Pulmonary artery endothelial cell (primary cell): Measurements from ENCODE around the gene SPATA20. TPM values are rescaled to one million over a fixed set of nuclear protein-coding genes. Genes with fewer than 3 reads are reported as not detected.

Experiments used
- DNase-seq: peaks from one replicate; pipeline ENCODE4 v3.0.0-alpha.2; 2011; ENCODE audit warnings: low read depth, low spot score
- total RNA-seq: library from RNA; depleted of rRNA; stranded (reverse); fragments of >200 nt; gene quantifications from 2 replicates; pipeline ENCODE4 v1.2.3, GENCODE V29; 2014

Gene SPATA20
- total RNA-seq, 1 donor from 2014 or later, result 57.8 TPM

- no peak for DNase-seq
These were observed 7.0 kb upstream of the SPATA20 start for GRCh38 chr17:50539762-50540559.

DNA sequence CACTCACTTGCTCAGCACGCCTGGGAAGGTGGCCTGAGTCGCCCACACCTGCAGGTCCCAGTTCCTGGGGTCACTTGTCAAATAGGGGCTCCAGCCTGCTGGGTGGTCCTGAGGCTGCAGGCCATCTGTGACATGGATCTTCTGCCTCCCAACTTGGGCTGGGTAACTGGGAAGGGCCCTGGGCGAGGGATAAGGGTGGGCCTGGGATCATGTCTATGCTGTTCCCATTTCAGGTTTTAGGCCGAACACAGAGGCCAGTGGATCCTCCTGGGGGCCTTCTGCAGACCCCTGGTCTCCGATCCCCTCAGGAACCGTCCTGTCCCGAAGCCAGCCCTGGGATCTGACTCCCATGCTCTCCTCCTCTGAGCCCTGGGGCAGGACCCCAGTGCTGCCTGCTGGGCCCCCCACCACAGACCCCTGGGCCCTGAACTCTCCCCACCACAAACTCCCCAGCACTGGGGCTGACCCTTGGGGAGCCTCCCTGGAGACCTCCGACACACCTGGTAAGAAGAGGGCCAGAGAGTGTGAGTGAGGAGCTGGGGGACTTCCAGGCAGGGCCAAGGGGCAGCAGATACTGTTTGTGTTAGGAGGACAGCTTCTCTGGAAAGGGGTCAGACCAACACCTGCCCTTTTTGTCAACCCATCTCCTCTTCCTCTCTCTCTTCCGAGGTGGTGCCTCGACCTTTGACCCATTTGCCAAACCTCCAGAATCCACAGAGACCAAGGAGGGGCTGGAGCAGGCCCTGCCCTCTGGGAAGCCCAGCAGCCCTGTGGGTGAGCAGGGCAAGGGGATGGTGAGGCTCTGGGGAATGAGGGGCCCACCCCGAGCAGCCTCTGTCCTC is 6.2 kb upstream of the SPATA20 start:
- no peak for DNase-seq

DNA sequence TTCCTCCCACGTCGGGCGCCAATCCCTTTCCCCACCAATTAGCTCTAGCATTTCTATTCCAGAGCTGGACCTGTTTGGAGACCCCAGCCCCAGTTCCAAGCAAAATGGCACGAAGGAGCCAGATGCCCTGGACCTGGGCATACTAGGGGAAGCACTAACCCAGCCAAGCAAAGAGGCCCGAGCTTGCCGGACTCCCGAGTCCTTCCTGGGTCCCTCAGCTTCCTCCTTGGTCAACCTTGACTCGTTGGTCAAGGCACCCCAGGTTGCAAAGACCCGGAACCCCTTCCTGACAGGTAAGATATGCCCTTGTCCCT is 5.6 kb upstream of the SPATA20 start:
- no peak for DNase-seq

- no peak for DNase-seq
These were observed 5.0 kb upstream of the SPATA20 start for GRCh38 chr17:50541716-50542688.

DNA sequence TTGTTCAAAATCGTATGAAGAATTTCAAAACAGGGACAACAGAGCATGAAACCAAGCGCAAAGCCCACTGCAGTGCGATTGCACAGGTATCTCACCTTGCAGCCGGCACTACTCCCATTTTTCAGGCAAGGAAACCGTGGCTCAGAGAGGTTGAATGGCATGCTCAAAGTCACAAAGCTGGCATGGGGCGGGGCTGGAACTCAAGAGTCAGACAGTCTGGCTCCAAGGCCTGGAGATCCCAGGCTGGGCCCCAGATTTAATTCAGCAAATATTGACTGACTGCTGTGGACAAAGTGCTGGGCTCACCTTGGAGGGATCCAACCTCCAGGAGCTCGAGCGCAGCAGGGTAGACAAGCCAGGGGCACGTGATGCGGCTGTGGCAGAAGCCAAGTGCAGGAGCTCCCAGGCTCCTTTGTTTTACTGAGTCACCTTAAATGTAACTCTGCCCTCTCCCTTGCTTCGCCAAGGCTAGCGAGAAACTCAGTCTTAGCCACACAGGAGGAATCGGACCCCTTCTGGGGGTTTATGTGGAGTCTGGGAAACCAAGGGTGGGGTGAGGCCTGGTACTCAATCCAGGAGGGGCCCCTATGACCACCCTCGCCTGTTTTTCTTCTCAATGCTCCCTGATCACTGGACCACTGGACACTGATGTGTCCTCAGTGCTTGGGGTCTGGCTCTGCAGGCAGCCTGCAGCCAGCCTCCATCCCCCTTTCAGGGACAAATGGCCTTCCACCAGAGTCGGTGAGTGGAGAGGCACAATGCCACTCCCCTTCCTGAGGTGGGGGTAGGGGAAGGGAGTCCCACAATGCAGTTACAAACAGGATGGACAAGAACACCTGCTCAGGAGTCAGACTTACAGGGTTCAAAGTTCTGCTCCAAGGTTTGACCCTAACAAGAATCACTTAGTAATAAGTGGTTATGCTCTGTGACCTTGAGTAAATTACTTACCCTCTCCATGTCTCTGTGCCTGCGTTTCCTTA is 3.9 kb upstream of the SPATA20 start:
- DNase-seq, result no peak

DNA sequence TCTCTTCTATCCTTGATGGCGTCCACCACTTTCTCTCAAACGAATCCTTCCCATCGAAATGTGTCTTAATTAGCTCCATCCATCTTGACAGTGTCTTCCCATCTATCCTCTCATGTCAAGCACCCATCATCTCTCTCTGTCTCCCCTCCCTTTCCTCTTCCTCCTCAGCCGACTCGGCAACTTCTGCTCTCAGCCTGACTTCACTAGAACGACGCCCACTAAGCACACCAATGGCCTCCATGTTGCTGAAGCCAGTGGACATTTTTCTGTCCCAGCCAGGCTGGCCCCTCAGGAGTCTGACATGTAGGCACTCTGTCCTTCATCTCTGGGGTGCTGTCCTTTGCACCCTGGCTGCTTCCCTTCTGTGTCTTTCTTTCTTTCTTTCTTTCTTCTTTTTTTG is 2.5 kb upstream of the SPATA20 start:
- no peak for DNase-seq

DNA sequence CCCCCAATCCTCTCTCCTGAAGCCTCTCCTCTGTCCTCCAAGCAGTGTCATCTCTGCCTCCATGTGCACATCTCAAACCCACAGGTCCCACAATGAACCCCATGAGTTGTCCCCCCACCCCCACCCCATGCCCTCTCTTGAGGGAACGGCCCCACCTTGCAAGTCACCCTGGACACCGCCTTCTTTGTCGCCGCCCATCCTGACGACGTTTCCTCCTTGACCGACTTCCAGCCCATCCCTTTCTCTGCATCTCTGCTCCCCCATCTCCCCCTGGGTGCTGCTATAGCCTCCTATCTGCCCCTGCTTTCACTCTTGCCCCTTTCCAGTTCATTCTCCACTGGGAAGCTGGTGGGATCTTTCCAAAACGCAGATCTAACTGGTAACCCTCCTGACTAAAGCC is 1.7 kb upstream of the SPATA20 start:
- DNase-seq, result no peak

- no peak for DNase-seq
These were observed 306 bp upstream of the SPATA20 start for GRCh38 chr17:50546701-50547034.

GRCh38 chr17:50547736-50548083 is 736 bp downstream of the SPATA20 start:
- no peak for DNase-seq

DNA sequence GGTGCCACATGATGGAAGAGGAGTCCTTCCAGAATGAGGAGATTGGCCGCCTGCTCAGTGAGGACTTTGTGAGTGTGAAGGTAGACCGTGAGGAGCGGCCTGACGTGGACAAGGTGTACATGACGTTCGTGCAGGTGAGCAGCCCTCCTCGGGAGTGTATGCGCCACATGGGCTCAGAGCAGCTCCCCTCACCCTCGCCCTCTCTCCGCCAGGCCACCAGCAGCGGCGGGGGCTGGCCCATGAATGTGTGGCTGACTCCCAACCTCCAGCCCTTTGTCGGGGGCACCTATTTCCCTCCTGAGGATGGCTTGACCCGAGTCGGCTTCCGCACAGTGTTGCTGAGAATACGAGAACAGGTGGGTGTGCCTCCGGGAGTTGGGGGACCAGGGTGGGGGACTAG is 1.9 kb downstream of the SPATA20 start:
- DNase-seq, result no peak

DNA sequence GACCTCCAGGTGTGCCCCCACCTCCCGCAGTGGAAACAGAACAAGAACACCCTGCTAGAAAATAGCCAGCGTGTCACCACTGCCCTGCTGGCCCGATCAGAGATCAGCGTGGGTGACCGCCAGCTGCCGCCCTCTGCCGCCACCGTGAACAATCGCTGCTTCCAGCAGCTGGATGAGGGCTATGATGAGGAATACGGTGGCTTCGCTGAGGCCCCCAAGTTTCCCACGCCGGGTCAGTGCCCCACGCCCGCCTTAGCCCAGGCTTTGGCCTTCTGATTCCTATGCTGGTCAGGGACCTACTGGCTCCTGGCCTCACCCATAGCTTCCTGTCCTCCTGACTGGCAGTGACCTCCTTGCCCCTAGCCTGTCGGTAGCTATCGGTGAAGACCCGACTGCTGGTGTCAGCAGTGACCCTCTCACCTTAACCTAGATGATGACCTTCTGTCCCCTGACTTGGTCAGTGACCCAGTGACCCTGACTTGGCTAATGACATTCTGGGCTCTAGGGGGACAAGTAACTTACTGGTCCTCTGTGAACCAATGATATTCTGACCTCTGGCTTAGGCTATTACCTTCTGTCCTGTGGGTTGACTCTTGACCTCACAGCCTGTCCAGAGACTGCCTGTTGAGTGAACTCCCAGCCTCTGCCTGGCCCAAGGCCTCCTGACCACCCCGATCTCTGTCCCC is 2.4 kb downstream of the SPATA20 start:
- no peak for DNase-seq

DNA sequence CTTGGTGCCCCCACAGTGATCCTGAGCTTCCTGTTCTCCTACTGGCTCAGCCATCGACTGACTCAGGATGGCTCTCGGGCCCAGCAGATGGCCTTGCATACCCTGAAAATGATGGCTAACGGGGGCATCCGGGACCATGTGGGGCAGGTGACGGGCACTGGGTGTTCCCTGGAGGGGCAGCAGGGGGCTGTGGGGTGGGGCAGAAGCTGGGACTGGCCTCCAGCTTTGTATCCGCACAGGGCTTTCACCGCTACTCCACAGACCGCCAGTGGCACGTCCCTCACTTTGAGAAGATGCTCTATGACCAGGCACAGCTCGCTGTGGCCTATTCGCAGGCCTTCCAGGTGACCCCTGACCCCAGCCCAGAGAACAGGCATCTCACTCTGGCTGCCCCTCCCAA is 3.0 kb downstream of the SPATA20 start:
- no peak for DNase-seq

DNA sequence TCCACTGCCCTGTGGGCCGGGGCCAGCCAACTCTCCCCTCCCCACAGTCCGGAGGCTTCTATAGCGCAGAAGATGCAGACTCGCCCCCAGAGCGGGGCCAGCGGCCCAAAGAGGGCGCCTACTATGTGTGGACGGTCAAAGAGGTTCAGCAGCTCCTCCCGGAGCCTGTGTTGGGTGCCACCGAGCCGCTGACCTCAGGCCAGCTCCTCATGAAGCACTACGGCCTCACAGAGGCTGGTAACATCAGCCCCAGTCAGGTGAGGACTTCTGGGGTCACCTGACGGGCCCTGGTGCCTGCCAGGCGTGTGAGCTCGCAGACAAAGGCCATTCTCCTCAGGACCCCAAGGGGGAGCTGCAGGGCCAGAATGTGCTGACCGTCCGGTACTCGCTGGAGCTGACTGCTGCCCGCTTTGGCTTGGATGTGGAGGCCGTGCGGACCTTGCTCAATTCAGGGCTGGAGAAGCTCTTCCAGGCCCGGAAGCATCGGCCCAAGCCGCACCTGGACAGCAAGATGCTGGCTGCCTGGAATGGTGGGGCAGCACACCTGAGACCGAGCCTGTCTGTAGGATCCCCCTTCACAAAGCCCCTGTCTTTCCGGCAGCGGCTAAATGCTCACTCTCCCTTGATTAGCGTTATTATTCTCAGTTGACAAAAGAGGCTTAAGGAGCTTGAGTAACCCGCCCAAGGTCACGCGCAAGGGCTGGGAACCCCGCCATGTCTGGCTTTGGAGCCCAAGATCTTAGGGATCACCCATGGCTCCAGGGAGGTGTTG is 3.9 kb downstream of the SPATA20 start:
- peak; percentile 60 for DNase-seq

GRCh38 chr17:50551433-50551815 is 4.5 kb downstream of the SPATA20 start:
- DNase-seq, result no peak

DNA sequence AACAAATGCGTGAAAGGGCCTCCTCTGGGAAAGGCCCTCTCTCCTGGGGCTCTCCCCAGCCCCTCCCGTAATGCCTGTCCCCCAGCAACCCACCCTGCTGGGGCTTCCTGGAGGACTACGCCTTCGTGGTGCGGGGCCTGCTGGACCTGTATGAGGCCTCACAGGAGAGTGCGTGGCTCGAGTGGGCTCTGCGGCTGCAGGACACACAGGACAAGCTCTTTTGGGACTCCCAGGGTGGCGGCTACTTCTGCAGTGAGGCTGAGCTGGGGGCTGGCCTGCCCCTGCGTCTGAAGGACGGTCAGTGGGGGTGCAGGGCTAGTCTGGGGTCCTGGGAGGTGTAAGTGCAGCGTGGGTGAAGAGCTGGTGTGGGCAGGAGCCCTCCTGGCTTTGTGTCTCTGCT is 4.9 kb downstream of the SPATA20 start:
- DNase-seq, result no peak

DNA sequence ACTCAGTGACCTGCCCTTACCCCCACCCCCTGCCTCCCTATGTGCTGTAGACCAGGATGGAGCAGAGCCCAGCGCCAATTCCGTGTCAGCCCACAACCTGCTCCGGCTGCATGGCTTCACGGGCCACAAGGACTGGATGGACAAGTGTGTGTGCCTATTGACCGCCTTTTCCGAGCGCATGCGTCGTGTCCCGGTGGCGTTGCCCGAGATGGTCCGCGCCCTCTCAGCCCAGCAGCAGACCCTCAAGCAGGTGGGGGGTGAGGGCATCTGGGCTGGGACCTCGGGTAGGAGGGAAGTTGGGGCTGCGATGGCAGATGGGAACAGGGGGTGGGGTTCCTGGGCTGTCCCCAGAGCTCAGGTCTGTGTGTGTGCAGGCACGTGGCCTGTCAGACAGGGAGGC is 7.2 kb downstream of the SPATA20 start:
- DNase-seq, result no peak

- DNase-seq, result no peak
These were observed 9.8 kb downstream of the SPATA20 start for GRCh38 chr17:50556803-50557202.

DNA sequence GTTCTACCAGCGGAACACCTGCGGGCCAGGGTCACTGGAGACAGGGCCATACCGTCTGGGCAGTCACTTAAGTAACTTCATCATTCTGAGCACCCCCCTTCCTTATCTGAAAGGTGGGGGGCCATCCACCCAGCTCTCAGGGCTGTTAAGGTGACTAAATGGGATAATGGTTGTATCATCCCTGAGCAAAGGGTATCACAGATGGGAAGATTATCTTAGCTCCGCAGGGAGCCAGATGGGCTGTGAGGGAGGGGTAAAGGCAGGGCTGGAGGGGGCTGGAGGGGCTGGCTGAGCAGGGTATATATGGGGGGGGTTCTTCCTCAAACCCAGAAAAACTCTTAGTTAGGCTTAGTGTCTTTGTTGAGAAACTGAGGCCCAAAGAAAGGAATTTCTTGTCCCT is 10.7 kb downstream of the SPATA20 start:
- no peak for DNase-seq

DNA sequence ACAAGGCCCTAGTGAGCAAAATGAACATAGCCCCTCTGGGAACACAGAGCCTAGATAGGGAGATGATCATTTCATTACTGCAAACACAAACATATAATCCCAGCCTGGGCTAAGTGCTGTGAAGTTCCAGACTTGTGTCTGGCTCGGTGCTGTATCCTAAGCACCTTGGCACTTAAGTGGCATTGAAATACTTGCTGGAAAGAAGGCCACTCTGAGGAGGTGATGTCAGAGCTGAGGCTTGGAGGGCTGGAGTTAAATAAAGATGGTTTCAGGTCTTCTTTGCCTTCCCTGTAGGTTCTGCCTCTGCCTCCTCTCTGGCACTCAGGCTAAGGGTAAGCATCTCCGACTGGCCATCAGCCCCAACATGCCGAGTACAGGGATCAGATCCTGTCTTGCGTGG is 11.1 kb downstream of the SPATA20 start:
- no peak for DNase-seq

GRCh38 chr17:50558581-50558940 is 11.6 kb downstream of the SPATA20 start:
- DNase-seq, result no peak
